Hematopoietic multipotent progenitor cell treated with erythropoietin and hydrocortisone succinate and interleukin-3 and kit ligand, for 17 days (in vitro differentiated cells): ENCODE results near the gene GNB1L.

Source experiments
- DNase-seq: peaks from one replicate; pipeline ENCODE4 v3.0.0-alpha.2; 2015; ENCODE audit warnings: low spot score

GNB1L gene

DNA sequence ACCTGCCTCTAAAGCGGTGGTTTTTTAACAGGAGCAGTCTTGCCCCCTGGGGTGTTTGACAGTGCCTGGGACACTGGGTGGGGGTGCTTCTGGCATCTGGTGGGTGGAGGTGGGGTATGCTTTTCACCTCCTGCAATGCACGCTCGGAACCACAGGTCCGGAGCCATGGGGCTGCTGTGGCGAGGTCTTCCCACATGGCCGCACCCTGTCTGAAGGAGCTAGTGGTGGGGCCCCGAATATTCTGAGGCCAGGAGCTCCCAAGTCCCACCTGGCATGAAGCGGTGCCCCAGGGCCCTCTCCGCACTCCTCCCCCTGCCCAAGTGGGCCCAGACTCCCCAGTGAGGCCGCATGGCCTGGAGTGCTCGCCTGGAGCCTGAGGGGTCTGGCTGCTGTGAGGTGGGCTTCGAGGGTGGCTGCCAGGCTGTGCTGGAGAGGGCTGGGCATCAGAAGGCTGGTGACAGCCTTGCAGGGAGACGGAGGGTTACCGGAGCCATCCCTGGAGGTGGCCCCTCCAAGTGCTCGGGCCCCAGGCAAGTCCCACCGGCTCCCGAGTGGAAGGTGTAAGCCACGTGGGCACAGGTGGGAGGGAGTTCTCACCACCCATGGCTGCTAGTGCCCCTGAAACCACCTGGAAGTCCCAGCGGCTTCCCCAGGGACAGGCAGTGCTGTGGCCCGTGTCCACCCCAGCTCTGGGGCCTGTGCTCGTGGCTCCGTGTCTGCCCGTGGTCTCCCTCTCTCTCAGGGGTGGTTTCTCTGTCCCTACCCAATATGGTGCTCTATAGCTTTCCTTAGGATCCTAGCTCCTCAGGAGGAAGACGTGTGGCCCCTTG is 79.0 kb downstream of the GNB1L start:
- no peak for DNase-seq

DNA sequence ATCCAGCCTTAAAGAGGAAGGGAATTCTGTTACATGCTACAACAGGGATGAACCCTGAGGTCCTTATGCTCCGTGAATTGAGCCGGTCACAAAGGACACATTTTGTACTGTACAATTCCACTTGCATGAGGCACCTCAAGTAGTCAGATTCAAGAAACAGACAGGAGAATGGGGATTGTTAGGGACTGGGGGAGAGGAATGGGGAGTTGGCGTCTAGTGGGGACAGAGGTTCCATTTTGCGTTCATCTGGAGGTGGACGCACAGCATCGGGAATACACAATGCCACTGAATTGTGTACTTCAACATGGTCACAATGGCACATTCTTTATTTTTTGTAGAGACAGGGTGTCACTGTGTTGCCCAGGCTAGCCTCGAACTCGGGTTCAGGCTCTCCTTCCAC is 80.0 kb downstream of the GNB1L start:
- DNase-seq: no peak

DNA sequence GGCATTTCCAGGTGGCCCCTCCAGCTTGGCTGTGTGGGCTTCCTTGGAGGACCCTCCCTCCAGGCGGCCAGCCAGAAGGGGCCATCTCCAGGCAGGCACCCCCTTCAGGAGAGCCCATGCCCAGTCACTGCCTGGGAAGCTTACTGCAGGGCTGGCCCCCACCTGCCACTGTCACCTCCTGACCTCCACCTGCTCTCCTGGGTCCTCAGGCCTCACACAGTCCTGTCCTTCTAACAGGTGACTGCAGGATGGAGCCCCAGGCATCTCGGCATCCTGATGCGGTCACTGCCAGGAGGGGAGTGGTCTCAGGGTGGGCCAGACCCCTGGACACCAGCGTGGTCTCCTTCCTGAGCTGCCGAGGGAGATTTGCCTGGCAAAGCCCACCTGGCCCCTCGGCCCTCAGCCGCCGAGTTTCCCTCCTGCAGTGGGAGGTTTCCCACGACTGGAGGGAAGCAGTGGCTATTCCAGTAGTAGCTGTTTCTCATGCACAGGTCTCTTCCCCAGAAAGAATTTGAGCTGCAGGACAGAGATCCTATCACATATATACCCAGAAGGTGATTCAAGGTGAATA is 81.1 kb downstream of the GNB1L start:
- DNase-seq: no peak

DNA sequence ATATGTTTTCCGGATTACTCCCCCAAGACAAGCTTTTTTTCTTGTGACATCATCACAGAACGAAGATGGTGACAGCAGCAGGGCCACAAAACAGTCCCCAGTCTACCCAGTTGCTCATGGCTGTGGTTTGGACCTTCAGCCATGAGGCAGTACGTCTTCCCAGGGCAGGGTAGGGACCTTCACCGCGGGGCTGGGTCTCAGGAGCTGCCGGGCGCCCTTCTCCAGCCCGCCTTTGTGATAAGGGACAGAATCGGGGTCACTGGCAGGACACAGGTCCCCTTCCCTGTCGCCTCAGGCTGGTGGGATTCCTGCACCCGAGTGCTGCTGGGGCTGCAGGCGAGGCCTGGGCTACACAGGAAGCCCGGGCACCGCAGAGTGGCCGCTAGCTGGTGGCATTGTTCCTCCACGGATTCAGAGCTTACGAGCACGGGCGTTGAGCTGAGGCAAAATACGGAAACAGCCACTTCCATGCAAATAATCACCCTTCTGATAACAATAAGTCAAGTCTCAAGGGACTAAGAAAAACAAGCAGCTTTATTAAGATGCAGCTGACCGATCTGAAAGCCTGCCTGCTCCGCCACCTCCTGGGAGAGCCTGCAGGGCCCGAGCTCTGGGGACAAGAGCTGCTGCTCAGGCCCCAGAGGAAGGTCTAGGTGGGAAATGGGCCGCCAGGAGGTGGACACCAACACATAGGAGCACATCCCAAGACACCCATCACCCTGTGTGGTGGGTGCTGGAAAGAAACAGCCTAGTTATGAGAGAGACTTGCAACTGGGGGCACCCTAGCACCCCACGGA is 81.8 kb downstream of the GNB1L start:
- DNase-seq: no peak

DNA sequence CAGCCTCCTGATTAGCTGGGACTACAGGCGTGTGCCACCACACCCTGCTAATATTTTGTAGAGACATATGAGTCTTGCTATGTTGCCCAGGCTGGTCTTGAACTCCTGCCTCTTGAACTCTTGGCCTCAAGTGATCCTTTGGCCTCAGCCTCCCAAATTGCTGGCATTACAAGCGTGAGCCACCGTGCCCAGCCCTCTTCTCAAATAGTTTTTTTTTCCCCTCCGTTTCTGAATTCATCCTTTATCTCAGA is 82.3 kb downstream of the GNB1L start:
- no peak for DNase-seq

DNA sequence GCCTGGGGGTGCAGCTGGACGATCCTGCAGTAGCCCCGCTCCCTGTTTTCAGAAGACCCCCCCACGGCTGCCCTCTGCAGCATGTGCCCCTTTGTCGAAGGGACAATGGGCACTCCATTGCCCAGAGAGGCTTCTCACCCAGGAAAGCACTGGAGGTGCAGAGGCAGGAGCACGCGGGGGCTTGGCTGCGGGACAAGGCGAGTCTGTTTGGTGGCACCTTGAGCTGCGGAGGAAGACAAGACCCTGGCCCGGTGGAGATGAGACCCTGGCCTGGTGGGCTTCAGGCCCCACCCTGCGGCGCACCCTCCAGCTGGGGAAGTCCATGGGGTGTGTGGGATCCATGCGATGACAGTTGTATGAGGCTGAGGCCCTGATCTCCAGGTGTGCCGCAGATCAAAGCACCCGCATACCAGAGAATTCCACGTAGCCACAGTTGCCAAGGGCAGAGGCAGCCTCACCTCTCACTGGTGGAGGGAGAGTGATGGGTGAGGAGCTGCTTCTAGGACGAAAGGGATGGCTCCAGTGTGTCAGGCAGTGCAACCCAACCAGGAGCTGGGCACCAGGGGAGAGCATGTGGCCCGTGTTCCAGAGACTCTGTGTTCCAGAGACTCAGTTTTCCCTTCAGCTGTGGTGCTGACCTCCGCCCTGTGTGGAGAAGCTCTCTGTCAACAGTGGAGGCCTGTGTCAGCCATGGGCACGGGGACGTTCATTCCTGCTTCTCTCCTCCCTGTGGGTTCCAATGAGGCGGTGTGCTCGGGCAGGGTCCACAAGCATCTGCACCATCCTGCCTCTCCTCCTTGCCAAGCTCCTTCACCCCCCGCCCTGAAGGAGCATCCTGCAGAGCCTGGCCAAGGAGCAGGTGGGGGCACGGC is 84.1 kb downstream of the GNB1L start:
- DNase-seq: no peak

DNA sequence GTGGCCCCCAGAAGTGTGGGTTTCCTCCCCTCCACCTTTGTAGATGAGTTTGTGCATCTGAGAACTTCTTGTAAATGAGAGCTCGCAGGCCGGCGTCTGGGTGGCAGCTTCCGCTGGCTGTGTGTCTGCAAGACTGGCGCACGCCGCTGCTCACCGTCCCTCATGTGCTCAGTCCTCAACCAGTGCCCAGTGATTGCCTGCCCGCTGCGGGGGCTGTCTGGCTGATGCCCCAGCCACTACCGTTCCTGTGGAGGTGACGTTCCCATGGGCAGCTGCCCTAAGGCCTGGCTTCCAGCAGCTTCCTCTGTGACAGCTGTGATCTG is 85.3 kb downstream of the GNB1L start:
- no peak for DNase-seq

DNA sequence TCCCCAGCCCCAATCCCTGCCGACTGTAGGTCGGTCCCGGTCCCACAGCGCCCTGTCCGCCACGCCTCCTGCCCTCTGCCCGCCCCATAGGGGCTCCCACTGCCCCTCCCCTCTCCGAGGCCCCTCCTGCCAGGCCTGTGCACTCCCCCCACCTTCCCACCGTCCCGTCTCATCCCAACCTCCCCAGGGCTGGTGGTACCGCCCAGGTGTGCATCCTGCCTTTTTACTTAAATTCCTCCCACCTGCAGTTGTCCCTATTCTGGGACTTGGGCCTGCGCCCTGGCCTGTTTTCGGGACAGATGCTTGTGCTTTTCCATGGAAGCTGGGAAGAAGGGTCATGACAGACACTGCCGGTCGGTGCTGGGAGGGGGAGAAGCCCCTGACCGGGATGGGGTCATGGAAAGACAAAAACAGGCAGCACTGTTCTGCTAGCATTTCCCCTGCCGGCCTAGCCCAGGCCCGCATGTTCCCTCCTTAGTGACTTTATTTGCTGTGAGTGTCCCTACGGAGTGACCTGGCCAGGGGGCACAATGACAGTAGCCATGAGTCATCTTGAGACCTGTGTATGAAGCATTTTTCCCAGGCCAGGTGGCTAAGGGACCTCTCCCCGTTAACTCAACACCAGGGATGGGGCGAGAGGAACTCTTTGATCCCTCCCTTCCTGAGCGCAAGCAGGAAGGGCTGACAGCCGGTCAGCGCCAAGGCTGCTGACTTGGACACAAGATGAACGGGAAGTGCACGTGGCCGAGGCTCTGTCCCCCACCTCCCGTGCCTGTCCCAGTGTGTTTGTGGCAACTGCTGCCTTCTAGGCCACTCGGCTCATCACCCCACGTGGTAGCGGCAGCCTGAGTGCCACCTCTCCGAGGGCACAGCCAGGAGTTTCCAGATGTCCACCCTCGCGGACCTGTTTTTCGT is 87.0 kb downstream of the GNB1L start:
- no peak for DNase-seq

DNA sequence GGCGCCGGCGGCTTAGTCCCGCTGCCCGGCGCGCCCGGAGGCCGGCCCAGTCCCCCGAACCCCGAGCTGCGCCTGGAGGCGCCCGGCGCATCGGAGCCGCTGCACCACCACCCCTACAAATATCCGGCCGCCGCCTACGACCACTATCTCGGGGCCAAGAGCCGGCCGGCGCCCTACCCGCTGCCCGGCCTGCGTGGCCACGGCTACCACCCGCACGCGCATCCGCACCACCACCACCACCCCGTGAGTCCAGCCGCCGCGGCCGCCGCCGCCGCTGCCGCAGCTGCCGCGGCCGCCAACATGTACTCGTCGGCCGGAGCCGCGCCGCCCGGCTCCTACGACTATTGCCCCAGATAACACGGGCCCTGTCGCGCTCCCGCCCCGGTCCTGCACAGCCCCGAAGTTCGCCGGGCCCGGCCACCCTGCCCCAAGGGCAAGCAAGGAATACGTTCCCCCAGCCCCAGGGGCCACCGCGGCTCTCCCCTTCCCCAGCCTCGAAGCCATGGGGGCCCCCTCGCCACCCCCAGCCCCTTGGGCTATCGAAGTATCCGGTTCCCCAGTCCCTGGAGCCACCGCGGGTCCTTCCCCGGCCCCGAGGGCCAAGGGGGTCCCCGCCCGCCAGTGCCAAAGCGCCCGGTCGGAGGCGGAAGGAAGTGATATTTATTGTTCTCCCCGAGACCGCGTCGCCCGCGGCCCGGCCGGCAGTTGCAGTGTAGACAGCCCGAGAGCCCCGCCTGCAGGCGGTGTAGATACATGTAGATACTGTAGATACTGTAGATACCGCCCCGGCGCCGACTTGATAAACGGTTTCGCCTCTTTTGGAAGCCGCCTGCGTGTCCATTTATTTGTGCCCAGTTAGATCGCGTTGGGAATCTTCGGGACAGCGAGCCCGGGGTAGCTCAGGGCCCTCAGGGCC is 87.9 kb downstream of the GNB1L start:
- DNase-seq: no peak

DNA sequence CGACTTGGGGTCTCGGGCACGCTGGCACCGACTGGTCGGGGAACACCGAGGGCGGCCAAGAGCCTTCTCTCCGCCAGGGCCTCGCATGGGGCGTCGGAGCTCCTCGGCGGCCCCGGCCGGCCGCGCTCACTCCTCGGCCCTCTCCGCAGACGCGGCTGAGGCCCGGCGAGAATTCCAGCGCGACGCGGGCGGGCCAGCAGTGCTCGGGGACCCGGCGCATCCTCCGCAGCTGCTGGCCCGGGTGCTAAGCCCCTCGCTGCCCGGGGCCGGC is 88.5 kb downstream of the GNB1L start:
- no peak for DNase-seq

DNA sequence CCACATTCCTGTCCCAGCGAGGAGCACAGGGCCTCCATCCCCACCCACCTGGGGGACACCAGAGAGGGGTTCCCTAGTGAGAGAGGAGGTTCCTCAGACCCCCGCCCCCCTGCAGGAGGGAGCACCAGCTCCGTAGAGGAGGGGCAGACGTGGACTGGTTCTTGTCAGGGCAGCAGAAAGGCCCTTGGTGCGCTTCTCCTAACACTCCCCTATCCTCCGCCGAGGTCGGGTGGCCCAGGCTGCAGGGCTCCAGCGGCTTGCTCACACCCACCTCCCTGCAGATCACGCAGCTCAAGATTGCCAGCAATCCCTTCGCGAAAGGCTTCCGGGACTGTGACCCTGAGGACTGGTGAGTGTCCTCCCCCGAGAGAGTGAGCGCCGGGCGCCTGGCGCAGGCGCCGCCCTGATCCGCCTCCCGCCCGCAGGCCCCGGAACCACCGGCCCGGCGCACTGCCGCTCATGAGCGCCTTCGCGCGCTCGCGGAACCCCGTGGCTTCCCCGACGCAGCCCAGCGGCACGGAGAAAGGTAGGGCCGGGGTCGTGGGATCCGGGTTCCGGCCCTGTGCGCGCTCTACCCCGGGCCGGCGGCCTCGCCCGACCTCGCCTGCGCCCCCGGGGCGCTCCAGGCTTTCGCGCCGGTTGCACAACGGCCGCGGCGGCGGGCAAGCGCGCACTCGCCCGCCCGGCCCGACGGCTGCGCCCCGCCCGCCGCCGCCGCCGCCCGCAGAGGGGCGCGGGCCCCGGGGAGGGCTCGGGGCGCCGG is 89.0 kb downstream of the GNB1L start:
- DNase-seq: no peak

DNA sequence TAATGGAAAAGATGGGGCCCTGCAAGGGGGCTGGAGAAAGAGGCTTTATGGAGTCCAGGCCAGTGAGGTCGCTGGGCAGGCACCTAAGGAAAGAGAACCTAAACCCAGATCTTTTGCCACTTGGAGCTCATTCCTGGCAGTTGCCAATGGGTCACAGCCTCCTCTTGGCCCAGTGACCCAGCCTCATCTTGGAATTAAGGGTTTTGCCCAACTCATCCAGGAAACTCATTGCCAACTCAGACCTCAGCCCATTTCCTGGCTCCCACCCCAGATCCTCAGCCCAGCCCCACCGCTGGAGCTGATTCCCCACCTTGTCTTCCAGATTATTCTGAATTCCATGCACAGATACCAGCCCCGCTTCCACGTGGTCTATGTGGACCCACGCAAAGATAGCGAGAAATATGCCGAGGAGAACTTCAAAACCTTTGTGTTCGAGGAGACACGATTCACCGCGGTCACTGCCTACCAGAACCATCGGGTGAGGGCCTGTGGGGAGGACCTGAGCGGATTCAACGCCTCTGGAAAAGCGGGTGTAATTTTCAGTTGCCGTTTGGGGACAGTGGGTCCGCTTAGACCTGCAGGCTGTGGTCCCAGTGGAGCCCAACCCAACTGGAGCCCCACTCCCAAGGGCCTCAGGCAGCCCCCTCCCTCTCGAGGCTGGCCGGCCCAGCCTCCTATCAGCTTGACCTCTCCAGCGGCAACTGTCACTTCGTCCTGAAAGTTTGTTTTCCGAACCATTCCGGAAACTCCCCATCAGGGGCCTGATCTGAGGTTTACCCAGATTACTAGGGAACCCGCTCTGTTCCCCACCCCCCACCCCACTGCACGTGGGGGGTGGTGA is 89.8 kb downstream of the GNB1L start:
- no peak for DNase-seq

DNA sequence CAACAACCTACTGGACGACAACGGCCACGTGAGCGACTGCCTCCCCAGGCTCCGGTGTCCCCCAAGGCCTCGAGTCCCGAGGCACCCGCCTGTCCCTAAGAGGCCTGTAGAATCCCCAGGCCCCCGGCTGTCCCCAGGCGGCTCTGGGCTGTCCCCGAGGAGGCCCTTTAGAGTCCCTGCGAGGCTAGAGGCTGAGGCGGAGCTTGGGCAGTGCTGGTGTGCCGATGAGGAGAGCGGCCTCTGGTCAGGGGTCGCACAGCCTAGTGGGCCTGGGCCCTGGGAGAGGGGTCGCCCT is 90.4 kb downstream of the GNB1L start:
- no peak for DNase-seq

DNA sequence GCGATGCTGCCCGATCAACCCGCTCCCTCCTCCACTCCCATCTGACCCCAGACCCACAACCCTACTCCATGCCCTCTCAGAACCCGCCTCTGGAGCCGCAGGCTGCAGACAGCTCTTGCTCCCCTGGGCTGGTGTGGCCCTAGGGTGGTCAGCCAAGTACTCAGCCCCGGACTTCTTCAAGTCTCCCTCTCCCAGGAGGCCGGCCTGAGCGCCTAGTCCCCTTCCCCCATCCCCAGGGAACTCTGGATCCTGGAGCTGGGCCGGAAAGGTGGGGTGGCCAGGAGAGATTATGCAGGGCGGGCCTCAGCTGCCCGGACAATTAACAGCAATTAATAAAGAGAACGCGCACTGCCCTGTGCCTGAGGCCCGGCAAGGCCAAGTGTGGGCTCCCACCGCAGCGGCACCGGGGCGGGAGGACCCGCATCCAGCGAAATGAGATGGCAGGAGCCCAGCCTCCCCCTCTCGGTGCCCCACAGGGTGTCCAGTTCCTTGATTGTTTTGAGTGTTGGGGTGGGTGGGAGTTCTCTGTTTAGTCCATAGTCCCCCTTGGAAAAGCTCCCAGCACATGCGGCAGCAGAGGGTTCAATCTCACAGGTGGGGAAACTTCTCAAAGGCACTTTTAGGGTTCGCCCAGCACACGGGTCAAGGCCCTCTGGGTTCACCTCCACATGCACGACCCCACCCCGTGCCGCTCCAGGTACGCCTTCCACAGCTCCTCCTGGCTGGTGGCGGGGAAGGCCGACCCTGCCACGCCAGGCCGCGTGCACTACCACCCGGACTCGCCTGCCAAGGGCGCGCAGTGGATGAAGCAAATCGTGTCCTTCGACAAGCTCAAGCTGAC is 91.0 kb downstream of the GNB1L start:
- no peak for DNase-seq

DNA sequence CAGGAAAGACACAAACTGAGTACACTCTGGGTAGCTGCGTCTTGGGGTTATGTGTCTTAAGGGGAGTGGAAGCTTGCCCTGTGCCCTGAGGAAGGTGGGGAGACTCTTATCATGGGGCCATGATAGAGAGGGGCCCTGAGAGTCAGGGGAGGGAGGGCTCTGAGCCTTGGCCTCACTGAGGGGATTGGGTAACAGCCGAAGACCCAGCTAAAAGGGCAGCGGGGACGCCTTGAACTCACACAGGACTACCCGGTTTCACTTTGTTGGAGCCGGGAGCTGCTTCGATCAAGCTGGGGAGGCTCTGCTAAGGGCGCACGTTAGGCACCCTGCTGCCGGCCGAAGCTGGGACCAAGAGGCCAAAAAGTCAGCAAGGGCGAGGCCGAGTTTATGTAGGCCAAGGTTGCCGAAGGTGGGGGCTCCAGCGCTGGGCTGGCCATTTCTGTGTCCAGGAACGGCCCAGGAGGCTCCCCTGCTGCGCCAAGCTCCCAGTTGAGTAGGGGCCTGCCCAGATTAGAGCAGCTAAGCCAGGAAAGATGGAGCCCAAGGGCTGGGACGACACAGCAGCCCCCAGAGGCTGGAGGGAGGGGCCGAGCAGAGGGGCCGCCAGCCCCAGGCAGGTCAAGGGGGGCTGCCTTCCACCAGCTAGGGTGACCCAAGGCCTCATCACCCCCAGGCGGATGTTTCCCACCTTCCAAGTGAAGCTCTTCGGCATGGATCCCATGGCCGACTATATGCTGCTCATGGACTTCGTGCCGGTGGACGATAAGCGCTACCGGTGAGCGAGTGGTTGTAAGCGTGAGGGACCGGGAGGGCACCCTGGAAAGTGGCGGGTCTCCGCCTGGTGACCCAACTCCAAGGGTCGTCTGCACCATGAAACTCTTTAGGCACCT is 91.9 kb downstream of the GNB1L start:
- no peak for DNase-seq

DNA sequence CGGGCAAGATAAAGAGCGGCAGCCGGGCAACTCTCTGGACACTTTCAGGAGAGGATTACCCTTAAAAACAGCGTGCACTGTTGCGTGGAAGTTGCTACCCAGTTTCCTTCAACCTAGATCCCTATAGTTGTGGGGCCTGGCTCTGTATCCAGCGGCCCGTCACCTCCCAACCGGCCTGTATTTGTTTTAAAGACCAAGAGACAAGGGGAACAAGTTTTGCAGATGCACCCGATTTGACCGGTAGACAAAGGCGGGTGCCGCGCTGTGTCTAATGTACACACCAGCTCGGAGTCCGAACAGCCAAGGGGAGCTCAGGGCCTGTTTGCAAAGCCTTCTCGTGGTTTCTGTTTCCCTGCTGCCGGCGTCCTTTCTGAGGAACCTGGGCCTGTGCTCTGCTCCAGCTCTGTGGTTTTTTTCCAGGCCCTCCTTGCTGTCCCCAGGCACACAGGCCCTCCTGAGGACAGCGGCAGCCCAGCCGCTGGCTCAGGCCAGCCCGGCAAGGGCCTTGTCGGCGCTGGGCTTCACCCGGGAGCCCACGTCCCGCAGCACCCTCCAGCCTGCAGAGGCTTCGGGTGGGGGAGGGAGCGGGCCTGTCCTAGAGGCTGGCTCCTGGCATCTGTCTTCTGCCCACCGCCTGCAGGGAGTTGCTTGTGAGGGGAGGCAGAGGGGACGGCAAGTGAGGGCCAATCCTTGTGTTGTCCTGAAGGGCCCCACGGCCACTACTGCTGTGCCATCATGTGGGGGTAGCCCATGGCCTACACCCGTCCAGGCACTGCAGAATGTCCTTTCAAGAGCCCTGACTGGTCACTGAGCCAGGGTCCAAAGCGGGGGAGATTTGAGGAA is 92.7 kb downstream of the GNB1L start:
- no peak for DNase-seq
